Upper lobe of left lung (tissue), 6 donors: ENCODE measurements around the gene SORCS1. TPM values are rescaled to one million over a fixed set of nuclear protein-coding genes. Genes with fewer than 3 reads are reported as not detected.

Source experiments
- ATAC-seq, 2 donors: fragments of 200-7000 bp; cut with Tn5 transposase; one replicate each; pipeline ENCODE4 v1.9.1; 2022; ENCODE audit warnings: mild to moderate bottlenecking in 2 of 2, moderate library complexity in 2 of 2; ENCODE audit not compliant: low FRiP score in 2 of 2
- DNase-seq, 2 donors: peaks; one replicate each; pipeline ENCODE4 v3.0.0-alpha.2; 2019 to 2020
- H3K27ac ChIP-seq, 4 donors: fragments of 200-600 bp; sonication (generic); one replicate each; pipeline ENCODE4 v1.5.1; 2016 to 2019
- H3K27me3 ChIP-seq, 4 donors: fragments of 200-600 bp; sonication (generic); one replicate each; pipeline ENCODE4 v1.5.1; 2017 to 2019
- H3K36me3 ChIP-seq, 4 donors: fragments of 200-600 bp; sonication (generic); one replicate each; pipeline ENCODE4 v1.5.1; 2016 to 2019
- H3K4me1 ChIP-seq, 4 donors: fragments of 200-600 bp; sonication (generic); one replicate each; pipeline ENCODE4 v1.5.1; 2018 to 2019
- H3K4me3 ChIP-seq, 4 donors: fragments of 200-600 bp; sonication (generic); one replicate each; pipeline ENCODE4 v1.5.1; 2017 to 2019; ENCODE audit warnings: mild to moderate bottlenecking in 2 of 4, moderate library complexity in 1 of 4
- H3K9me3 ChIP-seq, 4 donors: fragments of 200-600 bp; sonication (generic); one replicate each; pipeline ENCODE4 v1.5.1; 2018 to 2019
- CTCF ChIP-seq, 6 experiments: fragments of 450-650 bp in 4 of 6; fragments of 200-600 bp in 2 of 6; sonication (generic) in 2 of 6; IDR thresholded peaks; one replicate each; pipeline ENCODE4 v1.5.1; 2016 to 2019; ENCODE audit warnings: antibody characterized with exemption in 6 of 6
- EP300 ChIP-seq, 4 donors: sonication (generic); formaldehyde crosslinking; IDR thresholded peaks; one replicate each; pipeline ENCODE4 v1.5.1; 2017; ENCODE audit warnings: antibody characterized with exemption in 4 of 4, control low read depth in 2 of 4
- POLR2A ChIP-seq, 4 donors: fragments of 450-650 bp; IDR thresholded peaks; one replicate each; pipeline ENCODE4 v1.5.1; 2016 to 2017; ENCODE audit warnings: antibody characterized with exemption in 4 of 4, mild to moderate bottlenecking in 2 of 4
- POLR2AphosphoS5 ChIP-seq, 2 donors: sonication (generic); formaldehyde crosslinking; IDR thresholded peaks; one replicate each; pipeline ENCODE4 v1.5.1; 2017; ENCODE audit warnings: antibody characterized with exemption in 2 of 2
- WGBS, 2 donors: methylation state at CpG; one replicate each; pipeline ENCODE4 v1.1.5; 2017 to 2018; 5-methylcytosine and 5-hydroxymethylcytosine counted together
- total RNA-seq, 6 donors: library from RNA; depleted of rRNA in 4 of 6; stranded (reverse); fragments of >200 nt in 4 of 6; gene quantifications; one replicate each; pipeline versions ENCODE4 v1.1.0 to v1.2.1, GENCODE V29; 2016 to 2021
- donor health status: DM: no; HTN: no; CAD: no; lungs with moderate emphysema.
- donor health status: DM: no; HTN: yes; CAD: no; lungs with severe emphysema.

The SORCS1 gene
- total RNA-seq, 6 donors from 2014 or later = 0.10 to 0.77 (median 0.10) TPM; not detected in 3

- 82 to 91% methylated on average over 6 of the region's 6 CpGs for WGBS, 2 donors
- Histone ChIP-seq H3K27ac (no peak overlapping the region), H3K27me3 (no peaks in the 10 kb centered on the region), H3K4me1 (no peaks in the 10 kb centered on the region), H3K36me3 (no peaks in the 10 kb centered on the region), H3K9me3 (no peaks in the 10 kb centered on the region), H3K4me3 (no peak overlapping the region)
- ATAC-seq (no peak), DNase-seq (no peak)
- TF ChIP-seq EP300 (IDR thresholded peaks at IDR 0.05) (no peak), POLR2AphosphoS5 (IDR thresholded peaks at IDR 0.05) (no peak), CTCF (IDR thresholded peaks at IDR 0.05) (no peak), POLR2A (IDR thresholded peaks at IDR 0.05) (no peak)
Measured at GRCh38 chr10:106908225-106908624, 256.3 kb downstream of the SORCS1 start.

GRCh38 chr10:106904209-106904608, 260.3 kb downstream of the SORCS1 start:
- no peak overlapping the region for H3K4me3 ChIP-seq
- H3K9me3 ChIP-seq = no peaks in the 10 kb centered on the region
- no peak overlapping the region for H3K27ac ChIP-seq
- no peaks in the 10 kb centered on the region for H3K27me3 ChIP-seq
- H3K4me1 ChIP-seq = no peaks in the 10 kb centered on the region
- no peaks in the 10 kb centered on the region for H3K36me3 ChIP-seq
- ATAC-seq = no peak
- TF ChIP-seq POLR2AphosphoS5 (IDR thresholded peaks at IDR 0.05) (no peak), POLR2A (IDR thresholded peaks at IDR 0.05) (no peak), CTCF (IDR thresholded peaks at IDR 0.05) (no peak), EP300 (IDR thresholded peaks at IDR 0.05) (no peak)
- DNase-seq = no peak
- 31 to 35% methylated on average over 1 of the region's 1 CpG for WGBS, 2 donors

GRCh38 chr10:106903180-106903579, 261.3 kb downstream of the SORCS1 start:
- DNase-seq (no peak), ATAC-seq (no peak)
- no peaks in the 10 kb centered on the region for H3K27me3 ChIP-seq
- TF ChIP-seq POLR2AphosphoS5 (IDR thresholded peaks at IDR 0.05) (no peak), EP300 (IDR thresholded peaks at IDR 0.05) (no peak), POLR2A (IDR thresholded peaks at IDR 0.05) (no peak), CTCF (IDR thresholded peaks at IDR 0.05) (no peak)
- H3K4me3 ChIP-seq = no peak overlapping the region
- H3K27ac ChIP-seq = no peak overlapping the region
- H3K4me1 ChIP-seq = no peaks in the 10 kb centered on the region
- H3K36me3 ChIP-seq = no peaks in the 10 kb centered on the region
- 84 to 88% methylated on average over 2 of the region's 2 CpGs for WGBS, 2 donors
- H3K9me3 ChIP-seq = no peaks in the 10 kb centered on the region

GRCh38 chr10:106900016-106900652, 264.4 kb downstream of the SORCS1 start:
- Histone ChIP-seq H3K27ac (no peak overlapping the region), H3K4me3 (no peak overlapping the region), H3K36me3 (no peaks in the 10 kb centered on the region), H3K27me3 (no peaks in the 10 kb centered on the region), H3K9me3 (no peaks in the 10 kb centered on the region), H3K4me1 (no peaks in the 10 kb centered on the region)
- no peak for DNase-seq
- no peak for TF ChIP-seq POLR2A (IDR thresholded peaks at IDR 0.05)
- no peak for TF ChIP-seq POLR2AphosphoS5 (IDR thresholded peaks at IDR 0.05)
- no peak for TF ChIP-seq EP300 (IDR thresholded peaks at IDR 0.05)
- TF ChIP-seq CTCF (IDR thresholded peaks at IDR 0.05) = no peak
- 69 to 76% methylated on average over 7 of the region's 7 CpGs for WGBS, 2 donors
- ATAC-seq = no peak

- no peak overlapping the region for H3K27ac ChIP-seq
- H3K9me3 ChIP-seq = no peaks in the 10 kb centered on the region
- TF ChIP-seq EP300 (IDR thresholded peaks at IDR 0.05) (no peak), CTCF (IDR thresholded peaks at IDR 0.05) (no peak)
- H3K4me3 ChIP-seq = no peak overlapping the region
- no peak for ATAC-seq
- no peaks in the 10 kb centered on the region for H3K4me1 ChIP-seq
- DNase-seq = no peak
- no peaks in the 10 kb centered on the region for H3K36me3 ChIP-seq
- no peaks in the 10 kb centered on the region for H3K27me3 ChIP-seq
- WGBS, 2 donors = 60 to 62% methylated on average over 4 of the region's 4 CpGs
Measured at GRCh38 chr10:106898446-106898845, 266.1 kb downstream of the SORCS1 start.
